HepG2 (cell line): ENCODE results near the gene CDT1. TPM values are rescaled to one million over a fixed set of nuclear protein-coding genes. Genes with fewer than 3 reads are reported as not detected.

ENCODE experiments used
- CREBL2 ChIP-seq: sonication (generic); formaldehyde crosslinking; IDR thresholded peaks from 2 replicates; pipeline ENCODE4 v1.8.1; 2023; ENCODE audit warnings: missing genetic modification reagents, mild to moderate bottlenecking, borderline replicate concordance
- HINFP ChIP-seq: sonication (generic); formaldehyde crosslinking; IDR thresholded peaks from 2 replicates; pipeline ENCODE4 v1.4.0; 2020; ENCODE audit warnings: low read depth, mild to moderate bottlenecking, missing genetic modification reagents
- KAT7 ChIP-seq: IDR thresholded peaks from 2 replicates; pipeline ENCODE4 v1.6.1; 2018; ENCODE audit warnings: borderline replicate concordance, missing compliant biosample characterization
- PHB2 ChIP-seq: fragments of 450-650 bp; IDR thresholded peaks from 2 replicates; pipeline ENCODE4 v1.6.1; 2018; ENCODE audit not compliant: partially characterized antibody
- PRMT3 ChIP-seq: sonication (generic); formaldehyde crosslinking; IDR thresholded peaks from 2 replicates; pipeline ENCODE4 v1.8.1; 2022; ENCODE audit warnings: low read depth, mild to moderate bottlenecking, moderate library complexity, missing genetic modification reagents, borderline replicate concordance
- RBM22 ChIP-seq: fragments of 200-400 bp; formaldehyde crosslinking; optimal IDR thresholded peaks from 2 replicates; pipeline ENCODE3; 2017; ENCODE audit warnings: mild to moderate bottlenecking, low read length, moderate library complexity
- ZNF12 ChIP-seq: sonication (generic); formaldehyde crosslinking; IDR thresholded peaks from 2 replicates; pipeline ENCODE4 v1.5.0; 2020; ENCODE audit warnings: missing genetic modification reagents
- ZNF331 ChIP-seq: sonication (generic); formaldehyde crosslinking; IDR thresholded peaks from 2 replicates; pipeline ENCODE4 v1.4.0; 2020; ENCODE audit warnings: missing genetic modification reagents
- ZNF432 ChIP-seq: sonication (generic); formaldehyde crosslinking; IDR thresholded peaks from 2 replicates; pipeline ENCODE4 v1.5.0; 2020; ENCODE audit warnings: missing genetic modification reagents, mild to moderate bottlenecking, borderline replicate concordance
- ZNF512B ChIP-seq: sonication (generic); formaldehyde crosslinking; IDR thresholded peaks from 2 replicates; pipeline ENCODE4 v1.5.1; 2020; ENCODE audit warnings: missing genetic modification reagents, mild to moderate bottlenecking, borderline replicate concordance
- ZNF549 ChIP-seq: sonication (generic); formaldehyde crosslinking; IDR thresholded peaks from 2 replicates; pipeline ENCODE4 v1.5.0; 2020; ENCODE audit warnings: missing genetic modification reagents
- ZNF556 ChIP-seq: sonication (generic); formaldehyde crosslinking; IDR thresholded peaks from 2 replicates; pipeline ENCODE4 v1.4.0; 2020; ENCODE audit warnings: mild to moderate bottlenecking, missing genetic modification reagents, borderline replicate concordance
- ZNF749 ChIP-seq: sonication (generic); formaldehyde crosslinking; IDR thresholded peaks from 2 replicates; pipeline ENCODE4 v1.8.0; 2022; ENCODE audit warnings: mild to moderate bottlenecking, missing genetic modification reagents, moderate library complexity, borderline replicate concordance
- ZSCAN12 ChIP-seq: sonication (generic); formaldehyde crosslinking; IDR thresholded peaks from 2 replicates; pipeline ENCODE4 v1.9.0; 2021; ENCODE audit warnings: mild to moderate bottlenecking, missing genetic modification reagents
- ZSCAN5A ChIP-seq: sonication (generic); formaldehyde crosslinking; IDR thresholded peaks from 2 replicates; pipeline ENCODE4 v1.8.0; 2022; ENCODE audit warnings: mild to moderate bottlenecking, missing genetic modification reagents, borderline replicate concordance
- ZSCAN9 ChIP-seq: IDR thresholded peaks from 2 replicates; pipeline ENCODE4 v1.6.1; 2016; ENCODE audit warnings: borderline replicate concordance
- polyA plus RNA-seq, 8 experiments: library from polyadenylated mRNA; depleted of rRNA in 3 of 8; stranded (reverse) in 7 of 8; unstranded in 1 of 8; fragments of >200 nt; fragmentation: Illumina TruSeq in 4 of 8; extraction: Trizol in 4 of 8; gene quantifications; 2 replicates each; pipeline versions ENCODE4 v1.2.1 to v1.2.3, GENCODE V29; 2011 to 2016; ENCODE audit warnings: low read depth in 4 of 8, missing spikeins in 1 of 8, mixed read lengths in 1 of 8; ENCODE audit not compliant: insufficient read depth in 1 of 8
- total RNA-seq, 5 experiments: library from RNA; depleted of rRNA; stranded (reverse); fragments of >200 nt; fragmentation: Illumina TruSeq; extraction: Trizol; gene quantifications; 2 replicates each; pipeline ENCODE4 v1.2.3, GENCODE V29; 2016; ENCODE audit warnings: low read depth in 1 of 5

Gene CDT1
- total and polyA plus RNA-seq, 2 of the 13 experiments (the other 11 are each of a cell fraction or from before 2014, with no cell fraction given) = 23.1 to 23.8 TPM

- TF ChIP-seq ZSCAN5A (CRISPR knock-in tag) (peak; percentile 67), PRMT3 (CRISPR knock-in tag) (no peak), ZSCAN9 (CRISPR knock-in tag) (peak; percentile 88; the same call in 1 of the 2 replicates), ZNF749 (CRISPR knock-in tag) (peak; percentile 77), PHB2 (no peak), ZNF12 (CRISPR knock-in tag) (no peak; the same call in 1 of the 2 replicates), ZNF331 (CRISPR knock-in tag) (no peak; the same call in 1 of the 2 replicates), ZNF512B (CRISPR knock-in tag) (no peak), KAT7 (CRISPR knock-in tag) (peak; percentile 43; the same call in 1 of the 2 replicates), ZNF549 (CRISPR knock-in tag) (no peak), ZNF556 (CRISPR knock-in tag) (peak; percentile 96), ZSCAN12 (CRISPR knock-in tag) (0 out of 2 replicates have a peak, but pooled peaks have one; percentile 23), ZNF432 (no peak), CREBL2 (peak; percentile 72; the same call in 1 of the 2 replicates), HINFP (CRISPR knock-in tag) (peak; percentile 63), RBM22 (no peak)
Measured at GRCh38 chr16:88811769-88812512, 8.4 kb downstream of the CDT1 start, which contains the start of gene APRT (continued).
